BLaER1 treated with 17β-estradiol and CSF1 and Interleukin-3, amounts not matched to agents 10 nM and 100 nM (cell line): ENCODE measurements around the gene SETD5.

Source experiments
- H3K27ac ChIP-seq, 11 experiments: shearing (Covaris generic); formaldehyde crosslinking; 2 replicates each; pipeline ENCODE4 v1.8.1; 2022
- H3K27me3 ChIP-seq, 11 experiments: shearing (Covaris generic); formaldehyde crosslinking; 2 replicates each; pipeline ENCODE4 v1.8.1; 2022
- H3K36me3 ChIP-seq, 11 experiments: shearing (Covaris generic); formaldehyde crosslinking; 2 replicates each; pipeline ENCODE4 v1.8.1; 2022
- H3K4me1 ChIP-seq, 10 experiments: shearing (Covaris generic); formaldehyde crosslinking; 2 replicates each; pipeline ENCODE4 v1.8.1; 2022
- H3K4me2 ChIP-seq, 11 experiments: shearing (Covaris generic); formaldehyde crosslinking; 2 replicates each; pipeline ENCODE4 v1.8.1; 2022
- H3K4me3 ChIP-seq, 10 experiments: shearing (Covaris generic); formaldehyde crosslinking; 2 replicates each; pipeline ENCODE4 v1.8.1; 2022
- H3K9ac ChIP-seq, 11 experiments: shearing (Covaris generic); formaldehyde crosslinking; 2 replicates each; pipeline ENCODE4 v1.8.1; 2022
- H3K9me3 ChIP-seq, 11 experiments: shearing (Covaris generic); formaldehyde crosslinking; replicated peaks in 1 of 11; 2 replicates each; pipeline ENCODE4 v1.8.1; 2022
- H4K20me1 ChIP-seq, 11 experiments: shearing (Covaris generic); formaldehyde crosslinking; 2 replicates each; pipeline ENCODE4 v1.8.1; 2022
- Cebpa-rat ChIP-seq, 11 experiments: shearing (Covaris generic); IDR thresholded peaks; 2 replicates each; pipeline ENCODE4 v1.8.1; 2022

Gene SETD5

DNA sequence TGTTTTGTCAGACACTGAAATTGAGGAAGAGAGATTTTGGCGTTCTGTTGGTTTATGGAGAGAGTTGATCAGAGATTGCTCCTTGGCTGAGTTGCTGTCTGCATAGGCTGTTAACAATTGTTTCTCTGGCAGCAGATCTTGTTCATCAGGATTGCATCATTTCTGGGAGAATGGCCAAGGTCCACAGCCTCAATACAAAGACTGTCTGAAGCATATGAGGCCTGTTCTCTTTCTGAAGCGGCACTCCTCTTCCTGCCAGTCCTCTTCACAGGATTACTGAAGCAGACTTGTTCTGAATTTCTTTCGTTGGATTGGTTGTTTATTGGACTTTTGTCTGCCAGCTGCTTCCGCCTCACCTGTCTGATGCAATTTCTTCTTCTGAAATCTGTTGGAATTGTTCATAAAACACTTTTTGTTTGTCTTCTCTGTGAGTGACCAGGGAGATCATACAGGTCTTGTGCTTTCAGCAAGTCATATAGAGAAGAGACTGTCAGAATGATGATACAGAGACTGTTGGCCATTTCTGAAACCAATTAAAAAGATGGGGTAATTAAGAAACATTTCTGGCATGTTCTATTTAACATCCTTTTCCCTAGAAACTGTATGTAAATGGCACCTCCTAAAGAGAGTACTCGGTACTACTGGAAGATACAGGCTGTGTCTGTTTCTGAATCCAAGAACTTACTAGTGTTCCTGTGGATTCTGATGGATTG, 25.5 kb downstream of the SETD5 start:
- H3K4me3 ChIP-seq, result no peak overlapping the region
- H3K27me3 ChIP-seq, result no peaks in the 10 kb centered on the region
- peaks cover 16 to 58% (median 28%) of the 10 kb centered on the region in 10 experiments for H3K4me1 ChIP-seq
- TF ChIP-seq Cebpa-rat (IDR thresholded peaks at IDR 0.05), result peak; percentile 18 to 93 (median 77); a peak in 16 of 22 replicates
- peaks cover 31 to 59% (median 50%) of the 10 kb centered on the region in 11 experiments for H3K36me3 ChIP-seq
- peak overlapping the region; percentile 48 to 79 (median 66); a peak in 21 of 22 replicates for H3K27ac ChIP-seq
- peak overlapping the region; percentile 25 to 80 (median 51) for H3K4me2 ChIP-seq
- peaks cover 88 to 100% (median 99%) of the 10 kb centered on the region in 11 experiments; a peak in 21 of 22 replicates for H4K20me1 ChIP-seq
- no peaks in the 10 kb centered on the region for H3K9me3 ChIP-seq
- peak overlapping the region; percentile 15 to 71 (median 63); a peak in 21 of 22 replicates for H3K9ac ChIP-seq

DNA sequence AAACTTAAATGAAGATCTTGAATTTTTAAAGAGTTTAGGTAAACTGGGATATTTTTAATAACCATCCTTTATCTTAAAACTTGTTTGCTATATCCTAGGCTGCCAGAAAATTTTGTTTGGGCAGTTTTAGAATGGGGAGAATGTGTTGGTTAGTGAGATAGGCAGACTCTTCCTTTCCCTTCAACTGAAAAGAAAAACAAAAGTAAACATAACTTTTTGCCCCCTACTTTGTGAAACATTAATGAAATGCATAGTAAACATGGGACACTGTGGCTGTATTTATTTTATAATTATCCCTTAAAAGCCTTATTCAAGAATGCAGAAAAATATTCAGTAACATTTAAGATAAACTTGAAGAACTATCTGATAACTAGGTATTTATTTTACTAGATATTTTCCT, 31.0 kb downstream of the SETD5 start:
- Histone ChIP-seq H3K27ac (no peak overlapping the region), H3K4me1 (peaks cover 0 to 11% (median 0%) of the 10 kb centered on the region in 10 experiments; a peak in 8 of 20 replicates), H3K27me3 (no peaks in the 10 kb centered on the region), H3K4me2 (no peak overlapping the region), H4K20me1 (peaks cover 48 to 100% (median 95%) of the 10 kb centered on the region in 11 experiments; a peak in 21 of 22 replicates), H3K9me3 (no peaks in the 10 kb centered on the region), H3K4me3 (no peak overlapping the region), H3K36me3 (peaks cover 86 to 100% (median 98%) of the 10 kb centered on the region in 11 experiments), H3K9ac (no peak overlapping the region)
- no peak for TF ChIP-seq Cebpa-rat (IDR thresholded peaks at IDR 0.05)

DNA sequence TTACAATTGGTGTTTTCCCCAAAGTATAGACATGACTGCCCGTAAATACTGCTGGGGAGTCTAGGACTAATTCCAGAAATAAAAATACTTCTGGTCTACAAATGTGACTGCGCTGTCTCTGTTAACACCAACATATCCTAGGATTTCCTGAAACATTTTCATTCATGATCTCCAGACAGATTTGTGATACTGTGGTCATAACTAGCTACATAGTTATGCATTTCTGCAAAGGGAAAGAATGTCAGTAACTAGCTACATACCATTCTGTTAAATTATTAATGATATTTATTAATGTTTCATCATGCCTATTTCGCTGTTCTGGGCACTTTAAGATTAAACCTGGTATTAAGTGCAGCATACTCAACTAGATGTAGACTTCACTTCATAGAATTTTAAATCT, 33.3 kb downstream of the SETD5 start:
- no peak overlapping the region for H3K4me3 ChIP-seq
- no peaks in the 10 kb centered on the region for H3K27me3 ChIP-seq
- H3K4me2 ChIP-seq, result no peak overlapping the region
- no peak overlapping the region for H3K27ac ChIP-seq
- no peak overlapping the region for H3K9ac ChIP-seq
- no peak for TF ChIP-seq Cebpa-rat (IDR thresholded peaks at IDR 0.05)
- H3K36me3 ChIP-seq, result peaks cover 100% of the 10 kb centered on the region in 11 experiments
- H4K20me1 ChIP-seq, result peaks cover 42 to 100% (median 89%) of the 10 kb centered on the region in 11 experiments; a peak in 21 of 22 replicates
- H3K4me1 ChIP-seq, result no peaks in the 10 kb centered on the region
- H3K9me3 ChIP-seq, result no peaks in the 10 kb centered on the region

- peaks cover 100% of the 10 kb centered on the region in 11 experiments for H3K36me3 ChIP-seq
- no peak for TF ChIP-seq Cebpa-rat (IDR thresholded peaks at IDR 0.05)
- H4K20me1 ChIP-seq, result peaks cover 28 to 100% (median 86%) of the 10 kb centered on the region in 11 experiments; a peak in 21 of 22 replicates
Measured at GRCh38 chr3:9433627-9434521, 36.5 kb downstream of the SETD5 start.

DNA sequence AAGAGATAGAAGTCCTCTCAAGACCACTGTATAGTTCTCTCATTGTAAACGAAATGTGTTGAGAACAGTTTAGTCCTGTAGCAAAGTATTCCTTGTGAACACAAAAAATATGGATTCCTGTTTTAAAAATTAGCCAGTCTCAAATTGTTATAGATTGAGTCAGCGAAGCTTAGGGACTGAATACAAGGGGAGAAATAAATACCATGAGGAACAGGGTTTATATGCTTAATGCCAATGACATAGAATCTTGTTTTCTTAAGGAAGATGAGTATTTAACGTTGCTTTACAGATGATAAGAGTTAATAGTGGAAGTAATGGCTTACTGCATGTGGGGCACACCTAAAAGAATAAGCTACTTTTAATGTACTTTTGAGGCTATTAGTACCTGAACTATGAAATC, 37.9 kb downstream of the SETD5 start:
- no peak for TF ChIP-seq Cebpa-rat (IDR thresholded peaks at IDR 0.05)
- no peak overlapping the region for H3K27ac ChIP-seq
- H3K4me2 ChIP-seq, result no peak overlapping the region
- no peaks in the 10 kb centered on the region for H3K27me3 ChIP-seq
- no peaks in the 10 kb centered on the region for H3K9me3 ChIP-seq
- no peaks in the 10 kb centered on the region for H3K4me1 ChIP-seq
- peaks cover 30 to 100% (median 87%) of the 10 kb centered on the region in 11 experiments for H4K20me1 ChIP-seq
- peaks cover 99 to 100% (median 100%) of the 10 kb centered on the region in 11 experiments for H3K36me3 ChIP-seq
- no peak overlapping the region for H3K9ac ChIP-seq
- H3K4me3 ChIP-seq, result no peak overlapping the region

More at GRCh38 chr3:9433627-9434521, 36.5 kb downstream of the SETD5 start:
- Histone ChIP-seq H3K27me3 (no peaks in the 10 kb centered on the region), H3K4me2 (no peak overlapping the region), H3K27ac (no peak overlapping the region), H3K9me3 (no peaks in the 10 kb centered on the region), H3K4me1 (no peaks in the 10 kb centered on the region), H3K4me3 (no peak overlapping the region), H3K9ac (no peak overlapping the region)

DNA sequence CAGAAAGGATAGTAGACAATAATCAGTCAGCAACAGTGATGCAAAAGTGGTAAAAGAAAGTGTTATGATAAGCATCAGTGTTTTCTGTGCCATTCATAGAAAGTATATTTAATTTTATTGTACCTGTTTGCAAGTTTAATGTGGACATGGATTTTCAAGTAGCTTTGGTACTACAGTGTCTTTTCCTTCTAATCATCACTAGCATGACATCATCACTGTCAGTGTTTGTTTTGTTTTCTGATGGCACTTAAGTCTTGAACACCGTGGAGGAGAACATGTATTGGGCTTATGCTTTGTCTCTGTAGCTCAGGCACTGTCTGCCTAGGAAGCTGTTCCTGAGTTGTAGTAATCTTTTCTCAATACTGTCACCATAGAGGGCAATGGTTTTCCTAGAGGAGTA, 41.9 kb downstream of the SETD5 start:
- H3K4me3 ChIP-seq, result no peak overlapping the region
- H3K36me3 ChIP-seq, result peaks cover 99 to 100% (median 100%) of the 10 kb centered on the region in 11 experiments
- no peaks in the 10 kb centered on the region for H3K4me1 ChIP-seq
- no peak overlapping the region for H3K27ac ChIP-seq
- TF ChIP-seq Cebpa-rat (IDR thresholded peaks at IDR 0.05), result no peak
- no peak overlapping the region for H3K9ac ChIP-seq
- H3K4me2 ChIP-seq, result no peak overlapping the region
- peaks cover 21 to 82% (median 69%) of the 10 kb centered on the region in 11 experiments for H4K20me1 ChIP-seq
- H3K27me3 ChIP-seq, result no peaks in the 10 kb centered on the region
- no peaks in the 10 kb centered on the region for H3K9me3 ChIP-seq

DNA sequence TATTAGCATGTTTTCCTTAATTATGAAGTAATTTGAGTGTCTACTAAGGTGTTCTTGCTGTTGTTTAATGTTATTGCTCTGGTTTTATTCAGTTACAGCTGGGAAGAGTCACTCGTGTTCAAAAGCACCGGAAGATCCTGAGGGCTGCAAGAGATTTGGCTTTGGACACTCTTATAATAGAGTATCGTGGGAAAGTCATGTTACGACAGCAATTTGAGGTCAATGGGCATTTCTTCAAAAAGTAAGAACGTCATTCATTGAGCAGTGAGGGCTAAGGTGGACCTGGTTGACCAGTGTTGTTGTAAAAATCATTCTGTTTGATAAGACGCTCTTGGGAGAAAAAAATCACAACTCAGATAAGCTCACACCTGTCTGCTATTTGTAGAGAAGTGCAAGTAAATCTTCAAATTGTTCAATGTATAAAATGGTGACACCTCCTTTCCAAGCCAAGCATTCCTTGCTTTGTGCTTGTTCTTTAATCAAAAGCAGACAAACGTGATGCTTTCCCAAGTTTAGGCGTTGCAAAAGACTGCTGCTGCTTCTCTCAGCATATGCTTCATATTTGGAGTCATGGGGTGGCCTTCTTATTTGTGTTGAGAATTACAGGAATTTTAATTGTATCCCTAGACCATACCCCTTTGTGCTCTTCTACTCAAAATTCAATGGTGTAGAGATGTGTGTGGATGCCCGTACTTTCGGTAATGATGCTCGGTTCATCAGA, 44.2 kb downstream of the SETD5 start:
- Histone ChIP-seq H3K4me2 (no peak overlapping the region), H3K9ac (no peak overlapping the region), H3K27ac (no peak overlapping the region), H3K27me3 (no peaks in the 10 kb centered on the region), H3K36me3 (peaks cover 99 to 100% (median 100%) of the 10 kb centered on the region in 11 experiments), H3K9me3 (no peaks in the 10 kb centered on the region), H3K4me1 (no peaks in the 10 kb centered on the region), H4K20me1 (peaks cover 21 to 76% (median 47%) of the 10 kb centered on the region in 11 experiments), H3K4me3 (no peak overlapping the region)
- no peak for TF ChIP-seq Cebpa-rat (IDR thresholded peaks at IDR 0.05)

GRCh38 chr3:9448071-9448470, 50.7 kb downstream of the SETD5 start:
- Histone ChIP-seq H3K4me2 (no peak overlapping the region), H3K36me3 (peaks cover 99 to 100% (median 100%) of the 10 kb centered on the region in 11 experiments), H3K27ac (no peak overlapping the region), H4K20me1 (peaks cover 16 to 80% (median 49%) of the 10 kb centered on the region in 11 experiments; a peak in 20 of 22 replicates), H3K27me3 (no peaks in the 10 kb centered on the region), H3K9ac (no peak overlapping the region), H3K4me3 (no peak overlapping the region), H3K9me3 (no peaks in the 10 kb centered on the region), H3K4me1 (no peaks in the 10 kb centered on the region; a peak in 1 of 20 replicates)
- no peak for TF ChIP-seq Cebpa-rat (IDR thresholded peaks at IDR 0.05)
